ENCODE results near the gene ULK4.

GRCh38 chr3:41768363-41768762 is 193.5 kb downstream of the ULK4 start:
- TF ChIP-seq POLR2AphosphoS5 (IDR thresholded peaks at IDR 0.05; ENCODE audit: low read depth, low read length), result no peak
- no peak for TF ChIP-seq EZH2 (IDR thresholded peaks at IDR 0.05; ENCODE audit: low read depth, low read length, severe bottlenecking)
- no peak for TF ChIP-seq GTF2F1 (IDR thresholded peaks at IDR 0.05; ENCODE audit: borderline replicate concordance, low read depth, low read length)
- TF ChIP-seq, protein P1, sequence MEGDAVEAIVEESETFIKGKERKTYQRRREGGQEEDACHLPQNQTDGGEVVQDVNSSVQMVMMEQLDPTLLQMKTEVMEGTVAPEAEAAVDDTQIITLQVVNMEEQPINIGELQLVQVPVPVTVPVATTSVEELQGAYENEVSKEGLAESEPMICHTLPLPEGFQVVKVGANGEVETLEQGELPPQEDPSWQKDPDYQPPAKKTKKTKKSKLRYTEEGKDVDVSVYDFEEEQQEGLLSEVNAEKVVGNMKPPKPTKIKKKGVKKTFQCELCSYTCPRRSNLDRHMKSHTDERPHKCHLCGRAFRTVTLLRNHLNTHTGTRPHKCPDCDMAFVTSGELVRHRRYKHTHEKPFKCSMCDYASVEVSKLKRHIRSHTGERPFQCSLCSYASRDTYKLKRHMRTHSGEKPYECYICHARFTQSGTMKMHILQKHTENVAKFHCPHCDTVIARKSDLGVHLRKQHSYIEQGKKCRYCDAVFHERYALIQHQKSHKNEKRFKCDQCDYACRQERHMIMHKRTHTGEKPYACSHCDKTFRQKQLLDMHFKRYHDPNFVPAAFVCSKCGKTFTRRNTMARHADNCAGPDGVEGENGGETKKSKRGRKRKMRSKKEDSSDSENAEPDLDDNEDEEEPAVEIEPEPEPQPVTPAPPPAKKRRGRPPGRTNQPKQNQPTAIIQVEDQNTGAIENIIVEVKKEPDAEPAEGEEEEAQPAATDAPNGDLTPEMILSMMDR (IDR thresholded peaks at IDR 0.05; ENCODE audit: control extremely low read depth in 1 of 3, insufficient read depth in 1 of 3, low read depth in 1 of 3, low read length in 3 of 3), result no peak
- TF ChIP-seq POLR2A (IDR thresholded peaks at IDR 0.05; ENCODE audit: control extremely low read depth in 1 of 2, low read depth in 2 of 2, low read length in 2 of 2), result no peak
- no peak for TF ChIP-seq EGR1 (IDR thresholded peaks at IDR 0.05; ENCODE audit: borderline replicate concordance, low read depth, low read length)
- no peak for TF ChIP-seq RAD21 (IDR thresholded peaks at IDR 0.05 in 1 of 2, conservative IDR thresholded peaks at IDR 0.05 in 1 of 2; ENCODE audit: low read depth in 2 of 2, low read length in 2 of 2)
- TF ChIP-seq MAX (IDR thresholded peaks at IDR 0.05), result no peak
- no peak for TF ChIP-seq CHD2 (IDR thresholded peaks at IDR 0.05; ENCODE audit: low read length)

Measured in H1 (cell line).